K562 (cell line): ENCODE data around the gene CAMK1D. TPM values are rescaled to one million over a fixed set of nuclear protein-coding genes. Genes with fewer than 3 reads are reported as not detected.

ENCODE experiments used
- ATAC-seq: fragments of 200-7000 bp; cut with Tn5 transposase; 3 replicates; pipeline ENCODE4 v1.9.1; 2020; ENCODE audit warnings: moderate library complexity
- BruUV-seq: library from RNA; stranded (reverse); fragments of 400-500 nt; replicated peaks from 2 replicates; lab custom pipeline; 2021; lab: Mats Ljungman, UMichigan
- CTCF ChIA-PET: fragments of 300-600 bp; formaldehyde crosslinking; extraction: SDS; loops from one replicate; lab custom pipeline; 2021; ENCODE audit warnings: low intra/inter-chr PET ratio; lab: Yijun Ruan, JAX
- POLR2A ChIA-PET: fragments of 300-600, 350-650 bp; sonication (Branson Sonifier 250); formaldehyde crosslinking; extraction: SDS; loops from one replicate; lab custom pipeline; 2021; ENCODE audit warnings: antibody characterized with exemption, inconsistent platforms; lab: Yijun Ruan, JAX
- DNase-seq, 4 experiments: peaks; one replicate each; pipeline versions ENCODE4 v3.0.0 to v3.0.0-alpha.2; 2011 to 2018; ENCODE audit warnings: low spot score in 3 of 4, mixed read lengths in 3 of 4; ENCODE audit errors: extremely low read depth in 1 of 4
- FAIRE-seq: peaks from 2 replicates; lab custom pipeline; 2011; peaks lifted over from hg19 to GRCh38; lab: Jason Lieb, UNC
- H2AFZ ChIP-seq: 2 replicates; pipeline ENCODE4 v1.6.0; 2011; ENCODE audit warnings: low read depth, low read length, control low read depth, inconsistent platforms
- H3K27ac ChIP-seq: fragments of 200-600 bp; 3 replicates; pipeline ENCODE4 v1.8.0; 2011; ENCODE audit warnings: low read depth, mild to moderate bottlenecking, control low read depth, inconsistent platforms, low read length, moderate library complexity, mixed read lengths; ENCODE audit errors: extremely low read depth
- H3K27me3 ChIP-seq, 2 experiments: fragments of 300-600 bp in 1 of 2; 2 replicates in 1 of 2; 3 replicates in 1 of 2; pipeline versions ENCODE4 v1.6.0 to v1.8.0; 2011; ENCODE audit warnings: inconsistent platforms in 2 of 2, low read length in 2 of 2, mild to moderate bottlenecking in 1 of 2, mixed read lengths in 1 of 2, moderate library complexity in 1 of 2; ENCODE audit not compliant: control insufficient read depth in 2 of 2, insufficient read depth in 2 of 2
- H3K36me3 ChIP-seq: fragments of 300-600 bp; 3 replicates; pipeline ENCODE4 v1.8.0; 2011; ENCODE audit warnings: mild to moderate bottlenecking, low read length, inconsistent platforms; ENCODE audit not compliant: control insufficient read depth, insufficient read depth
- H3K4me1 ChIP-seq, 2 experiments: fragments of 200-600 bp in 1 of 2; replicated peaks in 1 of 2; 2 replicates in 1 of 2; 3 replicates in 1 of 2; pipeline versions ENCODE4 v1.5.1 to v1.8.0; 2011; ENCODE audit warnings: inconsistent platforms in 2 of 2, low read length in 2 of 2, mild to moderate bottlenecking in 1 of 2, mixed read lengths in 1 of 2, moderate library complexity in 1 of 2; ENCODE audit not compliant: control insufficient read depth in 2 of 2, insufficient read depth in 2 of 2
- H3K4me2 ChIP-seq: 2 replicates; pipeline ENCODE4 v1.6.1; 2011; ENCODE audit warnings: low read length, control low read depth, inconsistent platforms, mixed read lengths; ENCODE audit not compliant: insufficient read depth
- H3K4me3 ChIP-seq: fragments of 200-600 bp; sonication (generic), shearing (Covaris generic); 2 replicates; pipeline ENCODE4 v1.5.1; 2016; ENCODE audit warnings: control low read depth, inconsistent platforms
- H3K79me2 ChIP-seq: fragments of 200-600 bp; 3 replicates; pipeline ENCODE4 v1.8.0; 2011; ENCODE audit warnings: low read length, inconsistent platforms; ENCODE audit not compliant: control insufficient read depth, insufficient read depth
- H3K9ac ChIP-seq, 2 experiments: 2 replicates each; pipeline versions ENCODE4 v1.6.0 to v1.6.1; 2011; ENCODE audit warnings: low read depth in 2 of 2, low read length in 2 of 2, control low read depth in 1 of 2, inconsistent platforms in 1 of 2, mild to moderate bottlenecking in 1 of 2, mixed read lengths in 1 of 2; ENCODE audit not compliant: insufficient read depth in 1 of 2
- H3K9me1 ChIP-seq: one replicate; pipeline ENCODE4 v1.6.0; 2011; ENCODE audit warnings: inconsistent platforms, mild to moderate bottlenecking, low read length, moderate library complexity; ENCODE audit not compliant: control insufficient read depth, insufficient read depth
- H3K9me3 ChIP-seq: replicated peaks from 2 replicates; pipeline ENCODE4 v1.5.1; 2011; ENCODE audit warnings: low read depth, low read length, inconsistent platforms; ENCODE audit not compliant: control insufficient read depth, insufficient read depth
- H4K20me1 ChIP-seq: replicated peaks from 2 replicates; pipeline ENCODE4 v1.6.1; 2011; ENCODE audit warnings: low read length, inconsistent platforms, mixed read lengths; ENCODE audit not compliant: control insufficient read depth, insufficient read depth
- CEBPB ChIP-seq: fragments of 450-650 bp; IDR thresholded peaks from 2 replicates; pipeline ENCODE4 v1.6.1; 2016; ENCODE audit warnings: missing genetic modification characterization, missing compliant biosample characterization
- FOS ChIP-seq: IDR thresholded peaks from 3 replicates; pipeline ENCODE4 v1.6.1; 2011; ENCODE audit not compliant: insufficient read length; ENCODE audit errors: extremely low read depth
- KLF10 ChIP-seq: fragments of 250-450 bp; sonication (Bioruptor Pico); IDR thresholded peaks from 2 replicates; pipeline ENCODE4 v1.6.1; 2021; ENCODE audit warnings: matching md5 sums
- MIER1 ChIP-seq: fragments of 450-650 bp; IDR thresholded peaks from 2 replicates; pipeline ENCODE4 v1.6.1; 2016; ENCODE audit warnings: antibody characterized with exemption, mild to moderate bottlenecking, low read depth
- MYC ChIP-seq, 2 experiments: fragments of 250-450 bp in 1 of 2; sonication (Bioruptor Pico) in 1 of 2; IDR thresholded peaks; 2 replicates each; pipeline versions ENCODE4 v1.5.1 to v1.6.1; 2012 to 2021; ENCODE audit warnings: low read depth in 2 of 2, borderline replicate concordance in 1 of 2, improper control_type of control experiment in 1 of 2, low read length in 1 of 2, mild to moderate bottlenecking in 1 of 2, moderate library complexity in 1 of 2
- POLR2AphosphoS2 ChIP-seq: IDR thresholded peaks from 2 replicates; pipeline ENCODE4 v1.6.1; 2012; ENCODE audit warnings: low read length, improper control_type of control experiment
- PTBP1 ChIP-seq: fragments of 200-400 bp; formaldehyde crosslinking; IDR thresholded peaks from 2 replicates; pipeline ENCODE4 v1.6.1; 2017; ENCODE audit warnings: low read depth, low read length
- RNF2 ChIP-seq: sonication (generic); IDR thresholded peaks from 2 replicates; pipeline ENCODE4 v1.6.1; 2016
- ZFP30 ChIP-seq: fragments of 250-450 bp; sonication (Bioruptor Pico); IDR thresholded peaks from 2 replicates; pipeline ENCODE4 v1.8.0; 2022; ENCODE audit warnings: moderate library complexity, mild to moderate bottlenecking, inconsistent platforms, borderline replicate concordance
- ZNF436 ChIP-seq: fragments of 250-450, 450-650 bp; sonication (Bioruptor Pico); formaldehyde crosslinking; IDR thresholded peaks from 2 replicates; pipeline ENCODE4 v1.7.0; 2020; ENCODE audit warnings: mild to moderate bottlenecking
- WGBS: fragments of 100-300 bp; shearing (Covaris generic); methylation state at CpG from one replicate; pipeline ENCODE4 v1.1.6; 2016; ENCODE audit warnings: low coverage, mixed read lengths; ENCODE audit not compliant: insufficient coverage; ENCODE audit errors: missing lambda C conversion rate; 5-methylcytosine and 5-hydroxymethylcytosine counted together
- in situ Hi-C: fragments of 300-500 bp; cut with MboI; formaldehyde crosslinking; loops from 4 replicates; pipeline ENCODE4 v1.15.0; 2018; ENCODE audit warnings: inconsistent platforms, mixed read lengths
- intact Hi-C: fragments of 100-400 bp; cut with micrococcal nuclease; formaldehyde crosslinking; loops from 2 replicates; pipeline ENCODE4 v1.14.2; 2022
- polyA plus RNA-seq, 8 experiments: library from polyadenylated mRNA; depleted of rRNA in 4 of 8; stranded (reverse) in 5 of 8; unstranded in 3 of 8; fragments of >200 nt; fragmentation: Nextera tagmentation in 2 of 8; fragmentation: Illumina TruSeq in 1 of 8; extraction: Ambion mirVana in 2 of 8; extraction: Trizol in 1 of 8; gene quantifications; 2 replicates each; pipeline versions ENCODE4 v1.2.1 to v1.2.3, GENCODE V29; 2011 to 2014; ENCODE audit warnings: inconsistent platforms in 1 of 8, missing spikeins in 1 of 8
- total RNA-seq, 7 experiments: library from RNA; depleted of rRNA in 6 of 7; stranded (reverse); fragments of >200 nt in 6 of 7; fragmentation: Illumina TruSeq in 2 of 7; extraction: Trizol in 2 of 7; gene quantifications; 2 replicates each; pipeline versions ENCODE4 v1.2.1 to v1.2.3, GENCODE V29; 2011 to 2021; ENCODE audit warnings: low replicate concordance in 1 of 7
- TF ChIP-seq, protein P1 (sequence below): sonication (generic); formaldehyde crosslinking; IDR thresholded peaks from 2 replicates; pipeline ENCODE4 v1.8.1; 2023; ENCODE audit warnings: mild to moderate bottlenecking, missing genetic modification reagents
- TF ChIP-seq, protein P2 (sequence below): fragments of 200-400 bp; formaldehyde crosslinking; IDR thresholded peaks from 2 replicates; pipeline ENCODE4 v1.6.1; 2017; ENCODE audit warnings: mild to moderate bottlenecking, low read depth, low read length, moderate library complexity
- TF ChIP-seq, protein P3 (sequence below): fragments of 250-450 bp; sonication (Bioruptor Pico); IDR thresholded peaks from 2 replicates; pipeline ENCODE4 v1.8.0; 2021; ENCODE audit warnings: moderate library complexity, mild to moderate bottlenecking, inconsistent platforms
- TF ChIP-seq, protein P4 (sequence below): sonication (generic); IDR thresholded peaks from 2 replicates; pipeline ENCODE4 v1.6.1; 2016

The CAMK1D gene
- total and polyA plus RNA-seq, 9 of the 15 experiments (the other 6 are each of a cell fraction or from before 2014, with no cell fraction given), result 0.12 to 0.24 (median 0.20) TPM; not detected in 5

DNA sequence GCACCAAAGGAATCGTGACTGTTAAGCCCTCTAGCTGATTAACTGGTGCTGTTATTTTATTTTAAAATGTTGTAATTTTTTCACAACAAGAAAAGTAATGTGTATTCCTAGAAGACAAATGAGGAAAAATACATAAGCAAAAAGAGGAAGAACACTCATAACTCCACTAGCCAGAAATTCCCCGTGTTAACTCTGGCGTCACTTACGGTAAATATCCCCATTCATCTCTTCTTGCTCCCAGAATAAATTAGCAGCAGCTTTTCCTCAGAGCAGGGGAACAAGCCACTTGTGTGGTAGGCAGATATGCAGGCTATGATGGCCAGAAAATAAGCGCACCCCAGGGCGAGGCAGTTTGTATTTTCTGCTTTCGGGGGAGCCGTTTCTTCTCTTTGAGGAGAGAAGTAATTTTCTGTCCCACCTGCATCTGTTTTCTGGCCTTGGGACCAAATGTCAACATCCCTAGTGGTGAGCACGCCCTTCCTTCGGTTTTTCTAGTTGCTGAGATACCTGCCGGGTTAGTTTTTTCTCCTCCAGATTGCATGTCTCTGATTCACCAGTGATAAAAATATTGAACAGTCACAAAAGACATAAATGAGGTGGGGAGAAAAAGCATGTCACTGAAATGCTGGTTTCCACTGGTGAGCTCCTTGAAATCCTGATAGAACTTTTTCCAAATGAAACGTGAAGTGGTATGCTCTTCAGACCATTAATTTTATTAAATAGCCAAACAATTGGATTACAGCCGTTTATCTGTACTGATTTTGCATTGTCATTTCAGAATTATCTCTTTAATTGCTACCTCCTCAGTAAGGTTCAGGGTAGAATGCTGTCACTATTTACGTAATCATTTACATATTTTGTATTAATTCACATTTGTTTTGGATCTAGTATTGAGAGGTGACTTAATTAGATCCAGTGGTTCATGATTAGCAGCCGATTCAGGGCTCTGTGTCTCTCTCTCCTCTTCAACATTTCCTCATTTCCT is 268.1 kb downstream of the CAMK1D start:
- ATAC-seq (no peak), DNase-seq (no peak), FAIRE-seq (no peak)
- Histone ChIP-seq H2AFZ (no peak overlapping the region), H4K20me1 (no peaks in the 10 kb centered on the region), H3K9me1 (no peaks in the 10 kb centered on the region), H3K27me3 (peaks cover 4 to 25% of the 10 kb centered on the region in 2 experiments; a peak in 4 of 5 replicates), H3K79me2 (no peaks in the 10 kb centered on the region), H3K4me3 (no peak overlapping the region), H3K9me3 (no peaks in the 10 kb centered on the region), H3K4me1 (no peaks in the 10 kb centered on the region), H3K36me3 (no peaks in the 10 kb centered on the region), H3K9ac (no peak overlapping the region), H3K4me2 (no peak overlapping the region), H3K27ac (no peak overlapping the region)
- in situ Hi-C loops (no loop called here), intact Hi-C loops (no loop called here)
- 2% methylated on average over 14 of the region's 15 CpGs for WGBS
- BruUV-seq, result no TSS peak
- POLR2A ChIA-PET, result no interaction called here
- CTCF ChIA-PET, result interaction anchor here (0.6 kb wide), 1 partner anchor 21 kb away, joined by 3 read pairs; no protein-coding TSS in a partner anchor
- TF ChIP-seq, protein P1, sequence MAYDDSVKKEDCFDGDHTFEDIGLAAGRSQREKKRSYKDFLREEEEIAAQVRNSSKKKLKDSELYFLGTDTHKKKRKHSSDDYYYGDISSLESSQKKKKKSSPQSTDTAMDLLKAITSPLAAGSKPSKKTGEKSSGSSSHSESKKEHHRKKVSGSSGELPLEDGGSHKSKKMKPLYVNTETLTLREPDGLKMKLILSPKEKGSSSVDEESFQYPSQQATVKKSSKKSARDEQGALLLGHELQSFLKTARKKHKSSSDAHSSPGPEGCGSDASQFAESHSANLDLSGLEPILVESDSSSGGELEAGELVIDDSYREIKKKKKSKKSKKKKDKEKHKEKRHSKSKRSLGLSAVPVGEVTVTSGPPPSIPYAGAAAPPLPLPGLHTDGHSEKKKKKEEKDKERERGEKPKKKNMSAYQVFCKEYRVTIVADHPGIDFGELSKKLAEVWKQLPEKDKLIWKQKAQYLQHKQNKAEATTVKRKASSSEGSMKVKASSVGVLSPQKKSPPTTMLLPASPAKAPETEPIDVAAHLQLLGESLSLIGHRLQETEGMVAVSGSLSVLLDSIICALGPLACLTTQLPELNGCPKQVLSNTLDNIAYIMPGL, result no peak
- TF ChIP-seq MIER1, result no peak
- TF ChIP-seq, protein P2, sequence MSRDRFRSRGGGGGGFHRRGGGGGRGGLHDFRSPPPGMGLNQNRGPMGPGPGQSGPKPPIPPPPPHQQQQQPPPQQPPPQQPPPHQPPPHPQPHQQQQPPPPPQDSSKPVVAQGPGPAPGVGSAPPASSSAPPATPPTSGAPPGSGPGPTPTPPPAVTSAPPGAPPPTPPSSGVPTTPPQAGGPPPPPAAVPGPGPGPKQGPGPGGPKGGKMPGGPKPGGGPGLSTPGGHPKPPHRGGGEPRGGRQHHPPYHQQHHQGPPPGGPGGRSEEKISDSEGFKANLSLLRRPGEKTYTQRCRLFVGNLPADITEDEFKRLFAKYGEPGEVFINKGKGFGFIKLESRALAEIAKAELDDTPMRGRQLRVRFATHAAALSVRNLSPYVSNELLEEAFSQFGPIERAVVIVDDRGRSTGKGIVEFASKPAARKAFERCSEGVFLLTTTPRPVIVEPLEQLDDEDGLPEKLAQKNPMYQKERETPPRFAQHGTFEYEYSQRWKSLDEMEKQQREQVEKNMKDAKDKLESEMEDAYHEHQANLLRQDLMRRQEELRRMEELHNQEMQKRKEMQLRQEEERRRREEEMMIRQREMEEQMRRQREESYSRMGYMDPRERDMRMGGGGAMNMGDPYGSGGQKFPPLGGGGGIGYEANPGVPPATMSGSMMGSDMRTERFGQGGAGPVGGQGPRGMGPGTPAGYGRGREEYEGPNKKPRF, result no peak
- no peak for TF ChIP-seq RNF2
- TF ChIP-seq MYC (IDR thresholded peaks at IDR 0.05; ENCODE audit: low read depth, low read length), result no peak
- no peak for TF ChIP-seq MYC (CRISPR knock-in tag; IDR thresholded peaks at IDR 0.05; ENCODE audit: borderline replicate concordance, low read depth)
- TF ChIP-seq FOS, result no peak
- no peak for TF ChIP-seq PTBP1
- TF ChIP-seq KLF10 (CRISPR knock-in tag), result no peak
- no peak for TF ChIP-seq POLR2AphosphoS2
- TF ChIP-seq ZNF436, result no peak
- TF ChIP-seq, protein P3, sequence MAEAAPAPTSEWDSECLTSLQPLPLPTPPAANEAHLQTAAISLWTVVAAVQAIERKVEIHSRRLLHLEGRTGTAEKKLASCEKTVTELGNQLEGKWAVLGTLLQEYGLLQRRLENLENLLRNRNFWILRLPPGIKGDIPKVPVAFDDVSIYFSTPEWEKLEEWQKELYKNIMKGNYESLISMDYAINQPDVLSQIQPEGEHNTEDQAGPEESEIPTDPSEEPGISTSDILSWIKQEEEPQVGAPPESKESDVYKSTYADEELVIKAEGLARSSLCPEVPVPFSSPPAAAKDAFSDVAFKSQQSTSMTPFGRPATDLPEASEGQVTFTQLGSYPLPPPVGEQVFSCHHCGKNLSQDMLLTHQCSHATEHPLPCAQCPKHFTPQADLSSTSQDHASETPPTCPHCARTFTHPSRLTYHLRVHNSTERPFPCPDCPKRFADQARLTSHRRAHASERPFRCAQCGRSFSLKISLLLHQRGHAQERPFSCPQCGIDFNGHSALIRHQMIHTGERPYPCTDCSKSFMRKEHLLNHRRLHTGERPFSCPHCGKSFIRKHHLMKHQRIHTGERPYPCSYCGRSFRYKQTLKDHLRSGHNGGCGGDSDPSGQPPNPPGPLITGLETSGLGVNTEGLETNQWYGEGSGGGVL, result no peak
- TF ChIP-seq, protein P4, sequence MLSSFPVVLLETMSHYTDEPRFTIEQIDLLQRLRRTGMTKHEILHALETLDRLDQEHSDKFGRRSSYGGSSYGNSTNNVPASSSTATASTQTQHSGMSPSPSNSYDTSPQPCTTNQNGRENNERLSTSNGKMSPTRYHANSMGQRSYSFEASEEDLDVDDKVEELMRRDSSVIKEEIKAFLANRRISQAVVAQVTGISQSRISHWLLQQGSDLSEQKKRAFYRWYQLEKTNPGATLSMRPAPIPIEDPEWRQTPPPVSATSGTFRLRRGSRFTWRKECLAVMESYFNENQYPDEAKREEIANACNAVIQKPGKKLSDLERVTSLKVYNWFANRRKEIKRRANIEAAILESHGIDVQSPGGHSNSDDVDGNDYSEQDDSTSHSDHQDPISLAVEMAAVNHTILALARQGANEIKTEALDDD, result no peak
- no peak for TF ChIP-seq ZFP30 (CRISPR knock-in tag)
- TF ChIP-seq CEBPB (tag), result no peak
